Upper lobe of right lung (tissue), 1 donor: ENCODE results near the gene DLAT. TPM values are rescaled to one million over a fixed set of nuclear protein-coding genes. Genes with fewer than 3 reads are reported as not detected.
A peak's percentile ranks its signal among the peaks of the same experiment; 100 is the strongest.
"Not testable (repeated sequence)": the region's sequence is repeated elsewhere in the genome, so short reads cannot be mapped to it uniquely, and the experiment has no call there.

Experiments
- ATAC-seq: fragments of 200-7000 bp; cut with Tn5 transposase; one replicate; pipeline ENCODE4 v1.9.1; 2020; ENCODE audit warnings: mild to moderate bottlenecking, moderate library complexity
- DNase-seq: peaks from one replicate; pipeline ENCODE4 v3.0.0-alpha.2; 2020
- H3K27ac ChIP-seq: fragments of 200-600 bp; one replicate; pipeline ENCODE4 v1.8.0; 2022
- H3K27me3 ChIP-seq: fragments of 200-600 bp; one replicate; pipeline ENCODE4 v1.8.0; 2022; ENCODE audit warnings: mild to moderate bottlenecking
- H3K36me3 ChIP-seq: fragments of 200-600 bp; one replicate; pipeline ENCODE4 v1.8.0; 2022
- H3K4me1 ChIP-seq: fragments of 200-600 bp; one replicate; pipeline ENCODE4 v1.8.0; 2022
- H3K4me3 ChIP-seq: fragments of 200-600 bp; one replicate; pipeline ENCODE4 v1.8.0; 2022; ENCODE audit warnings: mild to moderate bottlenecking
- H3K9me3 ChIP-seq: fragments of 200-600 bp; one replicate; pipeline ENCODE4 v1.8.0; 2022
- CTCF ChIP-seq: fragments of 200-600 bp; IDR thresholded peaks from one replicate; pipeline ENCODE4 v1.8.0; 2022; ENCODE audit warnings: antibody characterized with exemption
- intact Hi-C: fragments of 100-400 bp; cut with DNase I; formaldehyde crosslinking; loops from one replicate; pipeline ENCODE4 v1.11.0; 2022
- total RNA-seq: library from RNA; stranded (reverse); fragmentation: NEBNext Ultra II Directional; extraction: Animal tissue kit (Norgen Biotek cat#: 25700); gene quantifications from one replicate; pipeline ENCODE4 v1.2.1, GENCODE V29; 2021
- donor health status: DM: no; HTN: yes; CAD: no; lungs with severe emphysema.

The DLAT gene
- total RNA-seq, 1 donor from 2014 or later = 29.2 TPM

GRCh38 chr11:111996669-111997068 lies 28.5 kb upstream of the DLAT start:
- intact Hi-C loops, H3K27me3 ChIP-seq, H3K4me1 ChIP-seq, H3K9me3 ChIP-seq, H3K27ac ChIP-seq, H3K4me3 ChIP-seq: not testable (repeated sequence)
- DNase-seq (peak; percentile 76), ATAC-seq (peak; percentile 77)
- H3K36me3 ChIP-seq = peaks cover 77% of the 10 kb centered on the region
- TF ChIP-seq CTCF = peak; percentile 43

- no peak for TF ChIP-seq CTCF
- Histone ChIP-seq H3K36me3 (peaks cover 62% of the 10 kb centered on the region), H3K27ac (no peak overlapping the region), H3K9me3 (no peaks in the 10 kb centered on the region), H3K4me3 (no peak overlapping the region), H3K4me1 (no peaks in the 10 kb centered on the region), H3K27me3 (no peaks in the 10 kb centered on the region)
- intact Hi-C loops = no loop called here
- DNase-seq = no peak
- no peak for ATAC-seq
Measured at GRCh38 chr11:111999111-111999510, 26.1 kb upstream of the DLAT start.

GRCh38 chr11:112000703-112001102 lies 24.5 kb upstream of the DLAT start:
- Histone ChIP-seq H3K4me3 (no peak overlapping the region), H3K36me3 (peaks cover 56% of the 10 kb centered on the region), H3K4me1 (no peaks in the 10 kb centered on the region), H3K27me3 (no peaks in the 10 kb centered on the region), H3K9me3 (no peaks in the 10 kb centered on the region), H3K27ac (no peak overlapping the region)
- no peak for DNase-seq
- TF ChIP-seq CTCF = no peak
- ATAC-seq = no peak
- intact Hi-C loops = no loop called here

GRCh38 chr11:112002491-112003216 lies 22.6 kb upstream of the DLAT start:
- H3K4me1 ChIP-seq = no peaks in the 10 kb centered on the region
- H3K4me3 ChIP-seq = no peak overlapping the region
- no peaks in the 10 kb centered on the region for H3K27me3 ChIP-seq
- DNase-seq (no peak), ATAC-seq (no peak)
- intact Hi-C loops = no loop called here
- no peak overlapping the region for H3K27ac ChIP-seq
- peaks cover 44% of the 10 kb centered on the region for H3K36me3 ChIP-seq
- H3K9me3 ChIP-seq = no peaks in the 10 kb centered on the region
- no peak for TF ChIP-seq CTCF

GRCh38 chr11:112004389-112004788 lies 20.8 kb upstream of the DLAT start:
- Histone ChIP-seq H3K4me1 (no peaks in the 10 kb centered on the region), H3K36me3 (peaks cover 36% of the 10 kb centered on the region), H3K27me3 (no peaks in the 10 kb centered on the region), H3K27ac (no peak overlapping the region), H3K4me3 (no peak overlapping the region), H3K9me3 (no peaks in the 10 kb centered on the region)
- intact Hi-C loops = no loop called here
- peak; percentile 22 for TF ChIP-seq CTCF
- no peak for DNase-seq
- peak; percentile 35 for ATAC-seq
